Astrocyte of the cerebellum (primary cell): ENCODE measurements around the gene PDCL2.

ENCODE experiments used
- DNase-seq: peaks from one replicate; pipeline ENCODE4 v3.0.0-alpha.2; 2011; ENCODE audit warnings: low read depth
- H3K4me3 ChIP-seq: 2 replicates; pipeline ENCODE4 v1.5.1; 2011; ENCODE audit warnings: mild to moderate bottlenecking, low read depth, low read length, moderate library complexity
- CTCF ChIP-seq: IDR thresholded peaks from 2 replicates; pipeline ENCODE4 v1.5.1; 2012; ENCODE audit warnings: low read length, low read depth, moderate library complexity, mild to moderate bottlenecking; ENCODE audit errors: missing control alignments
- in situ Hi-C: cut with HindIII; loops from 2 replicates; pipeline ENCODE4 v1.10.0; 2017; ENCODE audit warnings: low sequenced_read_pairs

Gene PDCL2

GRCh38 chr4:55613621-55614020, 21.6 kb upstream of the PDCL2 start:
- in situ Hi-C loops = no loop called here
- no peak for TF ChIP-seq CTCF
- DNase-seq = no peak
- H3K4me3 ChIP-seq = no peak overlapping the region

GRCh38 chr4:55612341-55612740, 20.3 kb upstream of the PDCL2 start:
- H3K4me3 ChIP-seq = no peak overlapping the region
- no peak for DNase-seq
- no peak for TF ChIP-seq CTCF
- in situ Hi-C loops = no loop called here

- in situ Hi-C loops = no loop called here
- TF ChIP-seq CTCF = no peak
- no peak for DNase-seq
- no peak overlapping the region for H3K4me3 ChIP-seq
Measured at GRCh38 chr4:55611358-55612059, 19.5 kb upstream of the PDCL2 start.

GRCh38 chr4:55610381-55610780, 18.3 kb upstream of the PDCL2 start:
- in situ Hi-C loops = no loop called here

GRCh38 chr4:55609393-55609866, 17.4 kb upstream of the PDCL2 start:
- in situ Hi-C loops = no loop called here
- no peak for DNase-seq
- no peak for TF ChIP-seq CTCF
- H3K4me3 ChIP-seq = no peak overlapping the region

More at GRCh38 chr4:55610381-55610780, 18.3 kb upstream of the PDCL2 start:
- H3K4me3 ChIP-seq = no peak overlapping the region
- TF ChIP-seq CTCF = no peak
- no peak for DNase-seq

GRCh38 chr4:55608591-55608990, 16.5 kb upstream of the PDCL2 start:
- in situ Hi-C loops = no loop called here

More at GRCh38 chr4:55608591-55608990, 16.5 kb upstream of the PDCL2 start:
- H3K4me3 ChIP-seq = no peak overlapping the region
- no peak for DNase-seq
- no peak for TF ChIP-seq CTCF
